IMR-90 (cell line): ENCODE measurements around the gene SRGAP3. TPM values are rescaled to one million over a fixed set of nuclear protein-coding genes. Genes with fewer than 3 reads are reported as not detected.

Experiments used
- ATAC-seq: fragments of 200-7000 bp; cut with Tn5 transposase; 2 replicates; pipeline ENCODE4 v1.9.1; 2020; ENCODE audit warnings: low read depth, mild to moderate bottlenecking, moderate library complexity
- BruUV-seq: library from RNA; stranded (reverse); fragments of 400-500 nt; replicated peaks from 2 replicates; lab custom pipeline; 2021; lab: Mats Ljungman, UMichigan
- CTCF ChIA-PET: fragments of 300-600 bp; formaldehyde crosslinking; extraction: SDS; loops from one replicate; lab custom pipeline; 2021; ENCODE audit warnings: antibody characterized with exemption; lab: Yijun Ruan, JAX
- POLR2A ChIA-PET: fragments of 300-600 bp; sonication (Branson Sonifier 250); formaldehyde crosslinking; loops from one replicate; lab custom pipeline; 2022; ENCODE audit warnings: antibody characterized with exemption; ENCODE audit not compliant: unreplicated experiment; lab: Charles Lee
- DNase-seq: peaks from one replicate; pipeline ENCODE4 v3.0.0; 2013
- H2AFZ ChIP-seq: replicated peaks from 2 replicates; pipeline ENCODE3; 2013; ENCODE audit warnings: low read length, mild to moderate bottlenecking; ENCODE audit not compliant: poor library complexity
- H2AK5ac ChIP-seq: 2 replicates; pipeline ENCODE4 v1.6.1; 2013; ENCODE audit warnings: low read depth, low read length, inconsistent platforms
- H2AK9ac ChIP-seq: replicated peaks from 2 replicates; pipeline ENCODE3; 2013; ENCODE audit warnings: mild to moderate bottlenecking, low read depth, low read length, moderate library complexity; ENCODE audit not compliant: poor library complexity
- H2BK120ac ChIP-seq: 2 replicates; pipeline ENCODE4 v1.6.1; 2013; ENCODE audit warnings: low read depth, low read length, inconsistent platforms
- H2BK15ac ChIP-seq: 3 replicates; pipeline ENCODE4 v1.6.1; 2013; ENCODE audit warnings: low read depth, low read length, inconsistent platforms
- H2BK20ac ChIP-seq: 2 replicates; pipeline ENCODE4 v1.6.1; 2013; ENCODE audit warnings: low read depth, mild to moderate bottlenecking, inconsistent platforms, low read length, moderate library complexity
- H2BK5ac ChIP-seq: 2 replicates; pipeline ENCODE4 v1.6.1; 2013; ENCODE audit warnings: mild to moderate bottlenecking, low read depth, low read length, inconsistent platforms; ENCODE audit not compliant: poor library complexity, severe bottlenecking
- H3K14ac ChIP-seq: replicated peaks from 2 replicates; pipeline ENCODE4 v1.6.1; 2013; ENCODE audit warnings: low read depth, low read length, inconsistent platforms
- H3K18ac ChIP-seq: 2 replicates; pipeline ENCODE4 v1.6.1; 2013; ENCODE audit warnings: low read depth, low read length, control low read depth
- H3K23ac ChIP-seq: 2 replicates; pipeline ENCODE4 v1.6.1; 2013; ENCODE audit warnings: low read depth, low read length, inconsistent platforms
- H3K27ac ChIP-seq: 2 replicates; pipeline ENCODE4 v1.5.1; 2013; ENCODE audit warnings: mild to moderate bottlenecking, control low read depth, low read length; ENCODE audit not compliant: insufficient read depth
- H3K27me3 ChIP-seq: 2 replicates; pipeline ENCODE4 v1.6.1; 2013; ENCODE audit warnings: low read length; ENCODE audit not compliant: control insufficient read depth, insufficient read depth
- H3K36me3 ChIP-seq: 2 replicates; pipeline ENCODE4 v1.6.1; 2013; ENCODE audit warnings: low read length, mixed read lengths; ENCODE audit not compliant: control insufficient read depth, insufficient read depth
- H3K4ac ChIP-seq: 2 replicates; pipeline ENCODE4 v1.6.1; 2013; ENCODE audit warnings: low read depth, low read length, inconsistent platforms
- H3K4me1 ChIP-seq: 2 replicates; pipeline ENCODE4 v1.6.1; 2013; ENCODE audit warnings: low read length, mixed read lengths; ENCODE audit not compliant: control insufficient read depth, insufficient read depth
- H3K4me2 ChIP-seq: 2 replicates; pipeline ENCODE4 v1.6.1; 2013; ENCODE audit warnings: low read depth, mild to moderate bottlenecking, control low read depth, low read length, moderate library complexity
- H3K4me3 ChIP-seq: 2 replicates; pipeline ENCODE4 v1.5.1; 2013; ENCODE audit warnings: low read depth, mild to moderate bottlenecking, control low read depth, low read length, moderate library complexity; ENCODE audit not compliant: insufficient read depth
- H3K56ac ChIP-seq: 2 replicates; pipeline ENCODE4 v1.6.1; 2013; ENCODE audit warnings: low read length, inconsistent platforms; ENCODE audit not compliant: insufficient read depth; ENCODE audit errors: extremely low read depth
- H3K79me1 ChIP-seq, 2 experiments: 2 replicates each; pipeline ENCODE4 v1.6.1; 2013; ENCODE audit warnings: low read length in 2 of 2, inconsistent platforms in 1 of 2, low read depth in 1 of 2
- H3K9ac ChIP-seq: 2 replicates; pipeline ENCODE4 v1.6.1; 2013; ENCODE audit warnings: low read depth, low read length, control low read depth
- H3K9me1 ChIP-seq: 2 replicates; pipeline ENCODE4 v1.6.1; 2013; ENCODE audit warnings: low read length, inconsistent platforms; ENCODE audit not compliant: insufficient read depth
- H3K9me3 ChIP-seq: 2 replicates; pipeline ENCODE4 v1.6.1; 2013; ENCODE audit warnings: low read length; ENCODE audit not compliant: control insufficient read depth, insufficient read depth
- H4K20me1 ChIP-seq: 2 replicates; pipeline ENCODE4 v1.6.1; 2013; ENCODE audit warnings: low read length, inconsistent platforms; ENCODE audit not compliant: insufficient read depth
- H4K5ac ChIP-seq: 2 replicates; pipeline ENCODE4 v1.6.1; 2013; ENCODE audit warnings: mild to moderate bottlenecking, low read depth, low read length, control low read depth
- H4K8ac ChIP-seq, 2 experiments: 2 replicates each; pipeline ENCODE4 v1.6.1; 2013; ENCODE audit warnings: low read depth in 2 of 2, low read length in 2 of 2, control low read depth in 1 of 2, inconsistent platforms in 1 of 2
- H4K91ac ChIP-seq: 2 replicates; pipeline ENCODE4 v1.6.1; 2013; ENCODE audit warnings: low read depth, low read length, inconsistent platforms; ENCODE audit not compliant: insufficient read depth
- BHLHE40 ChIP-seq: fragments of 150-350 bp; IDR thresholded peaks from 2 replicates; pipeline ENCODE4 v1.6.1; 2016; ENCODE audit warnings: mild to moderate bottlenecking, low read depth, low read length
- CEBPB ChIP-seq: IDR thresholded peaks from 2 replicates; pipeline ENCODE4 v1.6.1; 2012; ENCODE audit warnings: low read depth, low read length, improper control_type of control experiment
- CHD1 ChIP-seq: IDR thresholded peaks from 2 replicates; pipeline ENCODE4 v1.6.1; 2012; ENCODE audit warnings: low read depth, low read length, improper control_type of control experiment
- CTCF ChIP-seq: conservative IDR thresholded peaks from 2 replicates; pipeline ENCODE4 v1.5.1; 2012; ENCODE audit warnings: mild to moderate bottlenecking, low read depth, low read length, improper control_type of control experiment
- ELK1 ChIP-seq: fragments of 150-350 bp; IDR thresholded peaks from 2 replicates; pipeline ENCODE4 v1.6.1; 2016; ENCODE audit warnings: low read depth, mild to moderate bottlenecking, low read length, moderate library complexity, borderline replicate concordance
- FOS ChIP-seq: fragments of 150-350 bp; IDR thresholded peaks from 2 replicates; pipeline ENCODE4 v1.6.1; 2016; ENCODE audit warnings: low read depth, low read length
- MAFK ChIP-seq: IDR thresholded peaks from 2 replicates; pipeline ENCODE4 v1.6.1; 2012; ENCODE audit warnings: low read depth, low read length, improper control_type of control experiment
- MAZ ChIP-seq: IDR thresholded peaks from 2 replicates; pipeline ENCODE4 v1.6.1; 2012; ENCODE audit warnings: low read depth, mild to moderate bottlenecking, low read length, improper control_type of control experiment, moderate library complexity, borderline replicate concordance
- MXI1 ChIP-seq: IDR thresholded peaks from 2 replicates; pipeline ENCODE4 v1.6.1; 2012; ENCODE audit warnings: low read depth, mild to moderate bottlenecking, low read length, moderate library complexity, borderline replicate concordance
- NFE2L2 ChIP-seq: fragments of 150-350 bp; IDR thresholded peaks from 2 replicates; pipeline ENCODE4 v1.6.1; 2016; ENCODE audit warnings: low read depth, mild to moderate bottlenecking, low read length
- POLR2A ChIP-seq: IDR thresholded peaks from 2 replicates; pipeline ENCODE4 v1.6.1; 2012; ENCODE audit warnings: mild to moderate bottlenecking, low read depth, low read length
- RAD21 ChIP-seq: IDR thresholded peaks from 2 replicates; pipeline ENCODE4 v1.6.1; 2012; ENCODE audit warnings: low read length, improper control_type of control experiment
- RCOR1 ChIP-seq: IDR thresholded peaks from 2 replicates; pipeline ENCODE4 v1.6.1; 2012; ENCODE audit warnings: mild to moderate bottlenecking, low read length, improper control_type of control experiment; ENCODE audit not compliant: insufficient replicate concordance
- RFX5 ChIP-seq: IDR thresholded peaks from 2 replicates; pipeline ENCODE4 v1.8.0; 2012; ENCODE audit warnings: low read depth, mild to moderate bottlenecking, low read length, moderate library complexity
- SMC3 ChIP-seq: fragments of 150-350 bp; IDR thresholded peaks from 2 replicates; pipeline ENCODE4 v1.6.1; 2016; ENCODE audit warnings: low read depth, mild to moderate bottlenecking, antibody characterized with exemption, low read length, moderate library complexity
- USF2 ChIP-seq: fragments of 150-350 bp; IDR thresholded peaks from 2 replicates; pipeline ENCODE4 v1.6.1; 2017; ENCODE audit warnings: mild to moderate bottlenecking, antibody characterized with exemption, low read length, low read depth
- WGBS, 2 experiments: methylation state at CpG; one replicate each; pipeline versions ENCODE4 v1.1.5 to v1.1.7; 2013; ENCODE audit warnings: missing lambda C conversion rate in 2 of 2; ENCODE audit not compliant: insufficient read length in 1 of 2; ENCODE audit errors: extremely low coverage in 2 of 2; 5-methylcytosine and 5-hydroxymethylcytosine counted together
- dilution Hi-C: fragments of 300-500 bp; cut with HindIII; formaldehyde crosslinking; loops from one replicate; pipeline ENCODE4 v1.14.3; 2018; ENCODE audit warnings: low sequenced_read_pairs; ENCODE audit not compliant: unreplicated experiment
- in situ Hi-C: fragments of 300-500 bp; cut with MboI; formaldehyde crosslinking; loops from 3 replicates; pipeline ENCODE4 v1.14.3; 2019; ENCODE audit warnings: low sequenced_read_pairs, inconsistent platforms, mixed read lengths
- intact Hi-C: fragments of 100-400 bp; cut with micrococcal nuclease; formaldehyde crosslinking; loops from 2 replicates; pipeline ENCODE4 v1.10.0; 2022
- polyA plus RNA-seq, 3 experiments: library from polyadenylated mRNA; depleted of rRNA; stranded (reverse); fragments of >200 nt; gene quantifications; 2 replicates each; pipeline ENCODE4 v1.2.3, GENCODE V29; 2012; ENCODE audit warnings: low replicate concordance in 1 of 3
- total RNA-seq: library from RNA; depleted of rRNA; stranded (reverse); fragments of >200 nt; gene quantifications from 2 replicates; pipeline ENCODE4 v1.2.3, GENCODE V29; 2012

Gene SRGAP3
- total and polyA plus RNA-seq, 2 of the 4 experiments (the other 2 are of a cell fraction) = 0.68 to 1.4 TPM

- no peak for DNase-seq
- WGBS, 2 experiments = no CpG with 5 or more reads among the region's 2 CpGs
- BruUV-seq = no TSS peak
Measured at GRCh38 chr3:9222956-9223639, 26.3 kb downstream of the SRGAP3 start.

More at GRCh38 chr3:9222956-9223639, 26.3 kb downstream of the SRGAP3 start:
- no peak overlapping the region for H3K9ac ChIP-seq
- no peak overlapping the region for H3K56ac ChIP-seq
- no peaks in the 10 kb centered on the region for H3K9me3 ChIP-seq
- CTCF ChIA-PET = no interaction called here
- H4K20me1 ChIP-seq = no peaks in the 10 kb centered on the region
- no peak overlapping the region for H2BK120ac ChIP-seq
- POLR2A ChIA-PET = no interaction called here
- no peak overlapping the region for H2BK20ac ChIP-seq
- no peak overlapping the region for H3K4me3 ChIP-seq
- intact Hi-C loops = no loop called here
- H3K4ac ChIP-seq = no peak overlapping the region
- H3K27ac ChIP-seq = no peak overlapping the region
- no peak overlapping the region for H2AK9ac ChIP-seq
- no peak overlapping the region for H3K14ac ChIP-seq
- H2AFZ ChIP-seq = no peak overlapping the region
- H4K91ac ChIP-seq = no peak overlapping the region
- in situ Hi-C loops = no loop called here
- dilution Hi-C loops = no loop called here
- no peak overlapping the region for H3K4me2 ChIP-seq
- H3K79me1 ChIP-seq = no peaks in the 10 kb centered on the region
- no peaks in the 10 kb centered on the region for H3K36me3 ChIP-seq
- no peak overlapping the region for H4K5ac ChIP-seq
- H3K4me1 ChIP-seq = no peaks in the 10 kb centered on the region
- H4K8ac ChIP-seq = no peak overlapping the region
- H2AK5ac ChIP-seq = no peak overlapping the region
- no peak overlapping the region for H3K18ac ChIP-seq
- H2BK5ac ChIP-seq = no peak overlapping the region
- no peaks in the 10 kb centered on the region for H3K9me1 ChIP-seq
- H2BK15ac ChIP-seq = no peak overlapping the region
- ATAC-seq = no peak
- H3K23ac ChIP-seq = no peak overlapping the region
- TF ChIP-seq POLR2A = no peak
- no peak for TF ChIP-seq RFX5
- no peak for TF ChIP-seq USF2
- no peak for TF ChIP-seq NFE2L2
- no peak for TF ChIP-seq SMC3
- TF ChIP-seq MAZ = no peak
- no peak for TF ChIP-seq ELK1
- no peak for TF ChIP-seq MAFK
- no peak for TF ChIP-seq CEBPB
- TF ChIP-seq MXI1 = no peak
- no peak for TF ChIP-seq RAD21
- no peak for TF ChIP-seq RCOR1
- no peak for TF ChIP-seq CTCF
- no peak for TF ChIP-seq CHD1
- no peak for TF ChIP-seq BHLHE40
- TF ChIP-seq FOS = no peak
- H3K27me3 ChIP-seq = peaks cover 2% of the 10 kb centered on the region
